HG02852 (cell line): ENCODE measurements around the gene LTBP2.

ENCODE experiments used
- ATAC-seq: cut with Tn5 transposase; IDR thresholded peaks from one replicate; pipeline ENCODE4 v1.9.1; 2021; ENCODE audit warnings: mild to moderate bottlenecking, moderate library complexity; ENCODE audit not compliant: unreplicated experiment

Gene LTBP2

GRCh38 chr14:74493343-74494261, 118.4 kb downstream of the LTBP2 start, which contains the start of gene ISCA2:
ISCA2 (plus strand) TSS chr14:74493765; CDS start chr14:74493775, 10 bp downstream.
- ATAC-seq: peak; percentile 84

- peak; percentile 7 for ATAC-seq
These were observed 119.2 kb downstream of the LTBP2 start, which contains the start of gene NPC2 for GRCh38 chr14:74492776-74493342. NPC2 (minus strand) TSS chr14:74493305; CDS start chr14:74493274, 31 bp downstream.

GRCh38 chr14:74491956-74492775, 119.9 kb downstream of the LTBP2 start:
- no peak for ATAC-seq

DNA sequence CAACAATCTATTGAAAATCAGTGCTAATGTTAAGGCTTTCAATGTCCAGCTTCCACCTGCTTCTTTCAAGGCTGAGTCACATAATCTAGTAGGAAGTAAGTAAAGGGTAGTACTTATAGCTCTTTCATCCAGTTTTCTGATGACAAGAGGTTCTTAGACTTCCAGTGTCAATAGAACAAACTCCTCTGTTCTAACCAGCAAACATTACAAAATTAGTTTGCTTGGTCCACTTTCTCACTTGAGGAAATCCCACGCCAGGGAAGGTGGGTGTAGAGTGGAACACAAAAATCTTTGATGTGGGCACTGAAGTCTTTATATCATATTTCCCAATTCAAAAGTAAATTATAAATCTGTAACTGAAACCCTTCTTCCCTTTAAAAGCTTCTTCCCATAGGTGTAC, 121.6 kb downstream of the LTBP2 start:
- no peak for ATAC-seq

GRCh38 chr14:74488786-74489397, 123.1 kb downstream of the LTBP2 start:
- no peak for ATAC-seq

DNA sequence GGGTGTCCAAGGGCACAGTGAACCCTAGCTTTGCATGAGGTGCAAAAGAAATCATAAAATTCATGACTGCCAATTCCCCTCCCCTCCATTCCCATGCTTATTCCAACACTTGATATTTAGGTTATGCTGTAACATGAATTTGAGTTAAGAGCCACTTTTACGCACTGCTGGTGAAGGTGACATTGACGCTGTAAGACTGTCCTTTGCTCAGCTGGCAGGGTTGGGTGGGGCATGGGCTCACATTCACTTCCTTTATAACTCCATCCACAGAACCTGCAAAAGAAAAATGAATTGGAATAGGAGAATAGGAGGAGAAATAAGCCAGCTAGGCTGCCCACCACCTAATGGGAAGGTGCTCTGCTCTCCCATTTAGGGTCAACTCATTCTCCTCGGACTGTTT, 125.9 kb downstream of the LTBP2 start:
- no peak for ATAC-seq

- ATAC-seq: no peak
These were observed 128.7 kb downstream of the LTBP2 start for GRCh38 chr14:74483321-74483720.

- no peak for ATAC-seq
These were observed 129.5 kb downstream of the LTBP2 start for GRCh38 chr14:74482571-74482970.

DNA sequence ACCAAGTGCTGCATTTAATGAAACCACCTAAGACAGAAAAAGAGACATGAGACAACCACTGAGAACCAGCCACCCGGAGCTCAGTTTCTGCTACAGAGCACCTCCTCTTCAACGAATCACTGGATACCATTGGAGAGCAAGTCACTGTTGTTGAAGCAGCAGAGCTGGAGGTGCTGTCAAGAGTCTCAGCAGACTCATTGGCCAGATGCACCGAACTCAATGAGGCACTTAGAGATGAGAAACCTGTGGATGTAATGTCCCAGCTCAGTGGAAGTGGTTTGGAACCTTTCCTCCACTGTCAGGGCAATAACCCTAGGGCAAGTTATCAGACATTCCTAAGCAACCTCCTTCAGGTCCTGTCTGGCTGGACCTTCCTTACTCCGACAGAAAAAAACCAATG, 132.0 kb downstream of the LTBP2 start:
- no peak for ATAC-seq

DNA sequence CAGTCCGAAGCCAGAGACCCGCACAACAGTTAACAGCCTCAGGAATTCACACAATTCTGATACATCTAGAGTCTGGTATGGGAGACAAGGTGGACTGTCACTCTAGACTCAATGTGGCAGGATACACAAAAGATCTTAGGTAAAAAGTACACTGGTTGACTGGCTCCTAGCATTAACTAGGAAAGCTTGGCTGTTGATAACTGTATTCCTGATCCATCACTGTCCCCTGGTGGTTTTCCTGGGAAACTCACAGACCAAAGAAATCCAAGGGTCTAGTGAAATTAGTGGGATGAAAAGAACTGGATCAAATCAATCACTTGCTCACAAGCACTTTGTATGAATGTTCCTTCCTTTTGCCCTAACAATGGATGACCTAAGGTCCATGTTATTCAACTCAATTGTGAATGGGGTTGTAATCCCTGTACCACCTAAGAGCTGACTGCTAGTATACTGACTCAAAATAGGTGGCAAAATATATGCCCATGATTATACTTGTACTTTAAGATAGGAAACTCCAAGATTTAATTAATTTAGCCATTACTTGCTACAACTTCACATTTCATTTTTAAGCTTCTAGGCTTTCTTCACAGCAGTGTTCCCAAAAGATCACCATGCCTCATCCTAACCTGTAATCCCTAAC, 132.9 kb downstream of the LTBP2 start:
- ATAC-seq: no peak

GRCh38 chr14:74476607-74477006, 135.4 kb downstream of the LTBP2 start:
- ATAC-seq: no peak

DNA sequence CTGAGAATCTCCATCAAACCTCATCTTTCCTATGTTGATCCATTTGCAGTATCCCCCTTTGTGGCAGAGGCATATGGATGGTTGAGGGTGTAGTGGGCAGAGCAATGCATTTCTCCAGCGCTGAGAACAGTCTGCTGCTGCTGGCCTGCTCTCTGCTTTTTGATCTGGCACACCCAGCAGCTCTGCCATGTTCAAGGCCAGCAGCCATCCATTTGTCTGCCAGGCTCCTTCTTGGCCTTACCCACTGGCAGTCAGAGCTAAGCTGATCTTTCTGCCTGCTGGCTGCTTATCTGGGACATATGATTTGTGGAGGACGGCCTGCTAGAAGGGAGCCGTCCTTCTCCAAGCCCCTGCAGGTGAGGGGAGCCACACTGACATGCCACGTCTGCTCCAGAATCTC, 135.9 kb downstream of the LTBP2 start:
- ATAC-seq: no peak

DNA sequence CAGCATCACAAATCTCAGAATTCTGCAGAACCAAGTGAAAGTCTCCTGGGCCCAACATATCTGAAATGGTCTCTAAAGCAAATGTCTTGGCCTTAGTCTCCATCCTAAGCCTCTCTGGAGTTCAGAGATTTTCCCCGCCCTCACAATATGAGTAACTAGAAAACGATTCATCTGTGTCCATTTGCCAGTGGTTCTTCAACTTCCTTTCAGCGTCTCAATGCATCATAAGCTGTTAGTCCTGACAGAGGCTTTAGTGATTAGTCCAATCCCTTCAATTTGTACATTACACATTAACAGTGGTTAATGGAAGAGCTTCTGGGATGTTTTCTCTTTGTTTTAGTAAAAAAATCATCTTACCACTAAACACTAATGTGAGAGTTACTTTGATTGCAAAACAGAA, 136.4 kb downstream of the LTBP2 start:
- ATAC-seq: no peak

DNA sequence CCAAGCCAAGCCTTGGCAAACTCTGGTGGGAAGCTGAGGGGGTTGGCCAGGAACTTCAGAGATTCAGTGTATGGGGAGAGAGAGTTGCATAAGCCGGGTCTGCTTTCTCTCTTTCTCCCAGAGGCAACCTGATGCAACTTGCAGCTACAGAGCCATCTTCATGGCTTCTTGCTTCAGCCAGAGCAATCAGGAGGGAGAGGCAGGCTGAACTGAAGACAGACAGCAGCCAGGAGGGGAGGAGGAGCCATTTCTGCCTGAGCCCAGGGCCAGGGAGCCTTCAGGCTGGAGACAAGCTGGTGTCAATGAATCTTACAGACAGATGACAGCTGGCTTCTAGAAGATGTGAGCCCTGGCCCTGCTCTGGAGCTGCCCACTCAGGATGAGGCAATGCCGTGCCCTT, 137.7 kb downstream of the LTBP2 start:
- no peak for ATAC-seq

DNA sequence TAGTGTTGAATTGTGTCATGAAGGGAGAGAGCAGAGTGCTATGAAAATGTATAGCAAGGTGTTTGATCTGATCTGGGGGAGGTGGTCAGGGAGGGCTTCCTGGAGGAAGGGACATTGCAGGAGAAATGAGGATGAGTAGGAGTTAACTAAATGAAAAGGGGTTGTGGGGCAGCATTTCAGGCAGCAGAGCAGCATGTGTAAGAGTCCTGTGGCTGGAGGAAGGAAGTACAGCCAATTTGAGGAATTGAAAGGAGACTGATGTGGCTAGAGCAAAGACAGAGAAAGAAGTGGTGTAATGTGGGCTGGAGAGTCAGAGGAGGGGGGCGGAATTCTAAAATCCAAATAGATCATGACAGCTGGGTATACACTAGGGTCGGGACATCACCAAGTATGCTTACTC, 139.4 kb downstream of the LTBP2 start:
- no peak for ATAC-seq

GRCh38 chr14:74469548-74470518, 142.2 kb downstream of the LTBP2 start:
- no peak for ATAC-seq

GRCh38 chr14:74468513-74468912, 143.5 kb downstream of the LTBP2 start:
- no peak for ATAC-seq

GRCh38 chr14:74465335-74465734, 146.7 kb downstream of the LTBP2 start:
- no peak for ATAC-seq

DNA sequence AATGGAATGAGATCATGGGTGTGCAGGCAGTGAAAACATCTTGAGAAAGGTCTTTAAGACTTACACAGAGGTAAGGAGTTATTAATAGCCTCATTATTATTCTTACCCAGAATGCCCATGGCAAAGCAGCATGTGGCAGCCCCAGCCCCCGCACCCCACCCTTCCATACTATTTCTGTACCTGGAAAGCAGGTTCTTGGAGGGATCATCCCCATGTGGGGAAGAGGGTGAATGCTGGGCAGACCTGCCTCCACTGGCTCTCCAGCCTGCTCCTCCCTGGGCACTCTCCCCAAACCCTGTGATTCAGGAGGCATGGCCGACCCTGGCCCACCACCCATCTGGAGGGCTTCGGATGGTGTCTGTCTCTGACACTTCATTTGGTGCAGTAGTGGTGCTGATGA, 147.3 kb downstream of the LTBP2 start:
- ATAC-seq: no peak
